NT2/D1 (cell line): Measurements from ENCODE around the gene HPGD.

ENCODE experiments used
- DNase-seq: peaks from one replicate; pipeline ENCODE4 v3.0.0-alpha.2; 2011; ENCODE audit warnings: low read depth, low spot score
- H3K27me3 ChIP-seq: 2 replicates; pipeline ENCODE4 v1.6.0; 2011; ENCODE audit warnings: mild to moderate bottlenecking; ENCODE audit not compliant: insufficient read length, insufficient read depth
- H3K36me3 ChIP-seq: 2 replicates; pipeline ENCODE4 v1.6.1; 2011; ENCODE audit warnings: mild to moderate bottlenecking, low read length, mixed read lengths; ENCODE audit not compliant: insufficient read depth, insufficient read length
- H3K4me1 ChIP-seq: 2 replicates; pipeline ENCODE4 v1.5.1; 2011; ENCODE audit not compliant: insufficient read depth, insufficient read length
- H3K4me3 ChIP-seq: 2 replicates; pipeline ENCODE4 v1.5.1; 2011; ENCODE audit warnings: low read depth; ENCODE audit not compliant: insufficient read length
- H3K9ac ChIP-seq: 2 replicates; pipeline ENCODE4 v1.6.0; 2011; ENCODE audit warnings: low read depth; ENCODE audit not compliant: insufficient read length
- H3K9me3 ChIP-seq: 2 replicates; pipeline ENCODE4 v1.5.1; 2011; ENCODE audit warnings: mild to moderate bottlenecking, low read length; ENCODE audit not compliant: insufficient read depth
- SUZ12 ChIP-seq: IDR thresholded peaks from 2 replicates; pipeline ENCODE4 v1.6.1; 2011; ENCODE audit not compliant: insufficient read length, insufficient read depth; ENCODE audit errors: extremely low read depth
- YY1 ChIP-seq: IDR thresholded peaks from 2 replicates; pipeline ENCODE4 v1.6.1; 2011; ENCODE audit not compliant: insufficient read length, insufficient read depth
- ZNF274 ChIP-seq: IDR thresholded peaks from 2 replicates; pipeline ENCODE4 v1.6.1; 2011; ENCODE audit warnings: mild to moderate bottlenecking, low read depth, low read length

Gene HPGD

GRCh38 chr4:174464949-174465348 lies 57.3 kb downstream of the HPGD start:
- Histone ChIP-seq H3K27me3 (no peaks in the 10 kb centered on the region), H3K9ac (no peak overlapping the region), H3K36me3 (no peaks in the 10 kb centered on the region), H3K4me1 (no peaks in the 10 kb centered on the region), H3K9me3 (no peaks in the 10 kb centered on the region), H3K4me3 (no peak overlapping the region)
- TF ChIP-seq ZNF274 (no peak), SUZ12 (no peak), YY1 (no peak)
- no peak for DNase-seq

GRCh38 chr4:174461466-174462106 lies 60.7 kb downstream of the HPGD start:
- no peaks in the 10 kb centered on the region for H3K9me3 ChIP-seq
- no peak overlapping the region for H3K4me3 ChIP-seq
- H3K36me3 ChIP-seq = no peaks in the 10 kb centered on the region
- no peaks in the 10 kb centered on the region for H3K27me3 ChIP-seq
- DNase-seq = no peak
- no peaks in the 10 kb centered on the region for H3K4me1 ChIP-seq
- TF ChIP-seq YY1 = no peak
- no peak overlapping the region for H3K9ac ChIP-seq

- no peak overlapping the region for H3K9ac ChIP-seq
- no peaks in the 10 kb centered on the region for H3K9me3 ChIP-seq
- H3K36me3 ChIP-seq = no peaks in the 10 kb centered on the region
- no peak overlapping the region for H3K4me3 ChIP-seq
- no peaks in the 10 kb centered on the region for H3K27me3 ChIP-seq
- H3K4me1 ChIP-seq = no peaks in the 10 kb centered on the region
- TF ChIP-seq ZNF274 (no peak), YY1 (no peak), SUZ12 (no peak)
- DNase-seq = no peak
Observed at GRCh38 chr4:174460684-174461083, 61.6 kb downstream of the HPGD start.

- no peak for TF ChIP-seq SUZ12
- no peak for TF ChIP-seq ZNF274
- TF ChIP-seq YY1 = no peak
- no peaks in the 10 kb centered on the region for H3K4me1 ChIP-seq
- DNase-seq = no peak
- H3K4me3 ChIP-seq = no peak overlapping the region
- no peaks in the 10 kb centered on the region for H3K36me3 ChIP-seq
- H3K9ac ChIP-seq = no peak overlapping the region
- no peaks in the 10 kb centered on the region for H3K27me3 ChIP-seq
- no peaks in the 10 kb centered on the region for H3K9me3 ChIP-seq
Observed at GRCh38 chr4:174457468-174457867, 64.8 kb downstream of the HPGD start.

- Histone ChIP-seq H3K4me3 (no peak overlapping the region), H3K4me1 (no peaks in the 10 kb centered on the region), H3K27me3 (no peaks in the 10 kb centered on the region), H3K36me3 (no peaks in the 10 kb centered on the region), H3K9me3 (no peaks in the 10 kb centered on the region), H3K9ac (no peak overlapping the region)
- DNase-seq = no peak
- TF ChIP-seq ZNF274 = no peak
- no peak for TF ChIP-seq YY1
- no peak for TF ChIP-seq SUZ12
Observed at GRCh38 chr4:174454815-174455473, 67.3 kb downstream of the HPGD start.

- TF ChIP-seq ZNF274 = no peak
- no peak for TF ChIP-seq YY1
Observed at GRCh38 chr4:174451718-174452296, 70.5 kb downstream of the HPGD start.

GRCh38 chr4:174450786-174451125 lies 71.5 kb downstream of the HPGD start:
- H3K36me3 ChIP-seq = no peaks in the 10 kb centered on the region
- TF ChIP-seq ZNF274 (no peak), YY1 (no peak), SUZ12 (no peak)
- no peak overlapping the region for H3K4me3 ChIP-seq
- no peaks in the 10 kb centered on the region for H3K4me1 ChIP-seq
- H3K9me3 ChIP-seq = no peaks in the 10 kb centered on the region
- H3K27me3 ChIP-seq = no peaks in the 10 kb centered on the region
- DNase-seq = no peak
- H3K9ac ChIP-seq = no peak overlapping the region

More at GRCh38 chr4:174451718-174452296, 70.5 kb downstream of the HPGD start:
- H3K9me3 ChIP-seq = no peaks in the 10 kb centered on the region
- H3K27me3 ChIP-seq = no peaks in the 10 kb centered on the region
- H3K36me3 ChIP-seq = no peaks in the 10 kb centered on the region
- no peak overlapping the region for H3K9ac ChIP-seq
- H3K4me1 ChIP-seq = no peaks in the 10 kb centered on the region
- no peak overlapping the region for H3K4me3 ChIP-seq
- DNase-seq = no peak
